ENCODE data around the gene HHEX. TPM values are rescaled to one million over a fixed set of nuclear protein-coding genes. Genes with fewer than 3 reads are reported as not detected.
"Not testable (repeated sequence)": the region's sequence is repeated elsewhere in the genome, so short reads cannot be mapped to it uniquely, and the experiment has no call there.

Gene HHEX
- total RNA-seq, 6 experiments from 2014 or later: 26.8 to 73.2 (median 42.0) TPM

GRCh38 chr10:92737484-92737883 lies 47.7 kb downstream of the HHEX start:
- TF ChIP-seq POLR2A (IDR thresholded peaks at IDR 0.05) (no peak), CTCF (IDR thresholded peaks at IDR 0.05) (no peak)
- Histone ChIP-seq H3K4me1 (no peaks in the 10 kb centered on the region), H3K27me3 (no peaks in the 10 kb centered on the region), H3K36me3 (no peaks in the 10 kb centered on the region), H3K27ac (no peak overlapping the region), H3K9me3 (no peaks in the 10 kb centered on the region), H3K4me3 (no peak overlapping the region)
- DNase-seq: no peak
- no peak for ATAC-seq
- intact Hi-C loops (cut with DNase I): no loop called here
- WGBS (ENCODE audit: insufficient coverage, low coverage, low lambda C conversion rate, missing lambda C conversion rate): 87% methylated on average over 6 of the region's 7 CpGs

- Histone ChIP-seq H3K9me3 (no peaks in the 10 kb centered on the region), H3K4me1 (no peaks in the 10 kb centered on the region), H3K36me3 (no peaks in the 10 kb centered on the region), H3K27ac (no peak overlapping the region), H3K4me3 (no peak overlapping the region), H3K27me3 (no peaks in the 10 kb centered on the region)
- no peak for TF ChIP-seq POLR2A (IDR thresholded peaks at IDR 0.05)
- no peak for TF ChIP-seq CTCF (IDR thresholded peaks at IDR 0.05)
- intact Hi-C loops (cut with DNase I): no loop called here
- WGBS (ENCODE audit: insufficient coverage, low coverage, low lambda C conversion rate, missing lambda C conversion rate): 80% methylated on average over 3 of the region's 3 CpGs
- no peak for DNase-seq
- no peak for ATAC-seq
Measured at GRCh38 chr10:92740762-92741161, 51.0 kb downstream of the HHEX start.

- intact Hi-C loops (cut with DNase I); H3K27ac ChIP-seq: not testable (repeated sequence)
Measured at GRCh38 chr10:92741741-92742140, 52.0 kb downstream of the HHEX start.

GRCh38 chr10:92742331-92743228 lies 52.8 kb downstream of the HHEX start:
- Histone ChIP-seq H3K27me3 (no peaks in the 10 kb centered on the region), H3K4me1 (no peaks in the 10 kb centered on the region), H3K4me3 (no peak overlapping the region), H3K27ac (no peak overlapping the region), H3K36me3 (no peaks in the 10 kb centered on the region), H3K9me3 (no peaks in the 10 kb centered on the region)
- 74% methylated on average over 9 of the region's 9 CpGs for WGBS (ENCODE audit: insufficient coverage, low coverage, low lambda C conversion rate, missing lambda C conversion rate)
- TF ChIP-seq POLR2A (IDR thresholded peaks at IDR 0.05) (no peak), CTCF (IDR thresholded peaks at IDR 0.05) (no peak)
- intact Hi-C loops (cut with DNase I): no loop called here
- DNase-seq: no peak
- ATAC-seq: peak in 3 of 4 donors; percentile 39 to 65 (median 62)

More at GRCh38 chr10:92741741-92742140, 52.0 kb downstream of the HHEX start:
- H3K27me3 ChIP-seq, DNase-seq, H3K4me1 ChIP-seq, ATAC-seq, H3K9me3 ChIP-seq, H3K36me3 ChIP-seq, H3K4me3 ChIP-seq: not testable (repeated sequence)
- 78% methylated on average over 4 of the region's 4 CpGs for WGBS (ENCODE audit: insufficient coverage, low coverage, low lambda C conversion rate, missing lambda C conversion rate)

Small RNAs within 50 kb of the gene (small RNA-seq; reads per million reads assigned to genes)
- gene RF00019: 0 reads per million in 2 experiments
- 0 reads per million in 2 experiments for gene RN7SL644P

Other genes starting within 250 kb of the HHEX start
- 10 to 100 TPM; 25.6 to 31.4 (median 29.2) TPM for gene IDE, start 115.9 kb upstream of the HHEX start, total RNA-seq
- 1 to 10 TPM in 1 of 6 experiments, under 1 TPM in 5; 0.35 to 1.4 (median 0.83) TPM for gene KIF11, start 96.8 kb upstream of the HHEX start, total RNA-seq
- gene EXOC6, start 158.6 kb downstream of the HHEX start, total RNA-seq: 10 to 100 TPM in 3 of 6 experiments, 1 to 10 TPM in 3; 5.5 to 15.6 (median 9.9) TPM

Measured in right lobe of liver (tissue), 6 donors.